ENCODE data around the gene CHN1.

The CHN1 gene

DNA sequence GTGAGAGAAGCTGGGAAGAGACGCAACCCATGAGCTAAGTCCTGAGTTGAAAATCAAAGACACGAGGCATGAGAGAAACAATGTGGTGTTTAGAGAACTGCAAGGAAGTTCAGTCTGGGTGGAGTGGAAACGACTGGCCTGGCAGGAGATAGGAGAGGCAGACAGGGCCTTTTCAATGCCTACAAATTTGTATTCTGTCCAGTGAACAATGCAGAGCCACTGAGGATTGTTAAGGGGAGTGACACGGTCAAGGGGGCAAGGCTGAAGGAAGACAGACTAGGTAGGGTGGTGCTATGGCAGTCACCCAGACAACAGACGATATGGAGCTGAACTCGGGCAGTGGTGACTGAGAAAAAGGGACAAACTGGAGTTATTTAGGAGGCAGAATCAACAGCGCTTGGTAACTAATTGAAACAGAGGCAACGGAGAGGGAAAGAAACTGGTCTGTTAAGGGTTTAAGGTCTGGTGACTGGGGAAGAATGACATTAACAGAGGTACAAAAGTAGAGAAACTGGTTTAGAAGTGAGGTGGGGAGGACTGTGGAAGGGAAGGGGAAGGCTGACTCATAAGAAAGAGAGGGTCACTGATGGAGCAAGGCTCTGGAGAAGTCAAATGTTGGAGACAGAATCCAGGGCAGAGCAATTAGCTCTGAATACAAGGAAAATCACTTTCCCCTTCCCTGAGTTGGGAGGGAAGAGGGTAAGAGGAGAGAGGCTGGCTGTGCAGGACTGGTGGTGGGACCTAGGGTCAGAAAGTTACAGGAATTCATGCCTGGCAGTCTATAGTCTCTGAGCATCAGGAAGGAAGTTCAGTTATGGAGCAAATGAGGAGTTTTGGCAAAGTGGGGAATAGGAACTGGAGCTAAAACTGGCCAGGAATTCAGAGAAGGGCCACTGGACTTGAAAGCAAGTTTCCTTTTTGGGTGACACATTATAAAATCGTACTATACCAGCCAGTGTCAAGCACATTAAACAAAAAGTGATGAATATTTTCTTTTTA is 177.5 kb downstream of the CHN1 start:
- DNase-seq (ENCODE audit: low read depth): peak; percentile 43

DNA sequence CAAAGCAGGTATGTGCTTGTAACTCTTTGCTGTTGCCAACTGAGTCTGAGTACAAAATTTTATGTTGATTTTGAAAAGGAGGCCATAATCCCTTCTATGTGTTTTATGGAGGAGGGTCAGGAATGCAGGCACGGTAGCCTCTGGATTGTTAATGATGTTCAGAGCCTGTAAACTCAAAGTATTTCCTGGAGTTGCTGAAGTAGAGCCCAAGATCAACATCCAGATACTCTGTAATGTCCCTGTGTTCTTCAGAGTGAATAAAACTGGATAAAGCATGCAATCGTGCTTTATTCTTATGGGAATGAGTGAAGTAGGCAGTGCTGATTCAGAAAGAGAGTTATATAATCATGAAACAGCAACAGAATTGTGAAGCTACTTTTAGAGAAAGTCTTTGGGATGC is 179.1 kb downstream of the CHN1 start:
- no peak for DNase-seq (ENCODE audit: low read depth)

DNA sequence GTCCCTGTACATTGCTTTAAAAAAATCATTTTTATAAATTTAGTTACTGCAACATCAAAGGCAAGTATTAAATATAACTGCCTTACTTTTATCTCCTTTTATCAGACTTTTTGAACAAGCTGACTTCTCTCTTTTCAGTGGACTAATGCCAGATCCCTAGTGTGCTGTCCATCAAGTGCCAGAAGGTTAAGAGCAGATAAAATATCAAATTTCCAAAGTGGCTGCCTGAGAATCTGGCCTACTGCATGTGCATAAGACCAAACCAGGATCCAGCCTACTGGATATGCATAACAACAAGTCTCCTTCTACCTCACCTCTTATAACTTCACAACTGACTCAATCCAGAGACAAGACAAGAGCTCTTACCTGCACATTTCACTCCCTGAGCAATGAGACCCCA is 181.1 kb downstream of the CHN1 start:
- no peak for DNase-seq (ENCODE audit: low read depth)

DNA sequence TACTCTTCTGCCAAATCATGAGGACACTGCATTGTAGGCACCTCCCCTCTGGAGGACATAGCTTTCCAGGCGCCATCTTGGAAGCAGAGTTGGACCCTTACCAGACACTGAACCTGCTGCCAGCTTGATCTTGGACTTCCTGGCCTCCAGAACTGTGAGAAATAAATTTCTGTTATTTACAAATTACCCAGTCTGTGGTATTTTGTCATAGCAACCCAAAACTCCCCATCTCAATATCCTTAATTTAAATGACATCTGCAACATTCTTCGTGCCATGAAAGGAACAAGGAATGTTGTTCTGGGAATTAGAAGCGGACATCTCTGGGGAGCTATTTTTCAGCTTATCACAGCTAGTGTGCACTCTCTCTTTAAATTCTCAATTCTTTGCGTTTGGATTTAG is 183.6 kb downstream of the CHN1 start:
- no peak for DNase-seq (ENCODE audit: low read depth)

DNA sequence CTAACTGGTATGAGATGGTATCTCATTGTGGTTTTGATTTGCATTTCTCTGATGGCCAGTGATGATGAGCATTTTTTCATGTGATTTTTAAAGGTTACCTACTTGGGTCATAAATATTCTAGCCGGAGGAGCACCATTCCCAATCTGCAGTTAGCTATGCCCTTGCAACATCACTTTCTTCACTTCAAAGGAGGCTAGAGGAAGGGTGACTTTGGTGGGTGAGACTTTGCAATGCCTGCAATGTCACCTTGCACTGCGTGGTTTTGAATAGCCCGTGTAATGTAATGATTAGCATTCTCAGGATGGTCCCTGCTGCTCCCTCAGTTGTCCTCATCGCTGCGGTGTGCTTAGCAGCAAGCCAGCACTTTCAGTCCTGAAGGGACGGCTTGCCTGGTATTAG is 184.8 kb downstream of the CHN1 start:
- DNase-seq (ENCODE audit: low read depth): no peak

DNA sequence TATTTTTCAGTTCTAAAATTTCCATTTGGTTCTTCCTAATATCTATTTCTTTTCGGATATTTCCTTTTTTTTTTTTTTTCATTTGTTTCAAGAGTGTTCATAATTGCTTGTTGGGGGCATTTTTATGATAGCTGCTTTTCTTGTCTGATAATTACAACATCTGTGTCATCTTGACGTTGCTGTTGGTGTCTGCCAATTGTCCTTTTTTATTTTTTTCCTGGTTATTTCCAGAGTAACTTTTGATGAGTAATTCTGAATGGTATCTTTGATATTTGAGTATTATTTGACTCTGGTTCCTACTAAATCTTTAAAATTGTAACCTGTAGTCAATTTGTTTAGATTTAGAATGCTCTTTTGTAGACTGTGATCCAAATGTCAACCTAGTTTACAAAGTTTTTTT is 189.7 kb downstream of the CHN1 start:
- no peak for DNase-seq (ENCODE audit: low read depth)

DNA sequence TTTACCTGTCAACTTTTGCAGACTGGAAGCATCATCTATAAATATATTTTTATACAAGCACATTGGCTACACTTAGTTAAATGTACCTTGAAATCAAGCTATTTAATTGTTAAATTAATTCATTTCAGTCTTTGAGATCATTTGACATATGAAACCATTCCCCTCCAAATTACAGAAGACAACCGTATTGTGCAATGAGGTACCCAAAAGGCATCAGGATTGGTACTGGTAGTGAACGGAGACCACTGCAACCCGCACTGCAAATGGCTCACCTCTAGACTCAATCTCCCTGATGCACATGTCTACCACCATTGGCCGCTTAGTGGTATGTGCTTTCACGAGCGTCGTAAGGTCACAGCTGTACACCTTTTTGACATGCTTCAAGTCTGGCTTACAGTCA is 193.1 kb downstream of the CHN1 start:
- no peak for DNase-seq (ENCODE audit: low read depth)

DNA sequence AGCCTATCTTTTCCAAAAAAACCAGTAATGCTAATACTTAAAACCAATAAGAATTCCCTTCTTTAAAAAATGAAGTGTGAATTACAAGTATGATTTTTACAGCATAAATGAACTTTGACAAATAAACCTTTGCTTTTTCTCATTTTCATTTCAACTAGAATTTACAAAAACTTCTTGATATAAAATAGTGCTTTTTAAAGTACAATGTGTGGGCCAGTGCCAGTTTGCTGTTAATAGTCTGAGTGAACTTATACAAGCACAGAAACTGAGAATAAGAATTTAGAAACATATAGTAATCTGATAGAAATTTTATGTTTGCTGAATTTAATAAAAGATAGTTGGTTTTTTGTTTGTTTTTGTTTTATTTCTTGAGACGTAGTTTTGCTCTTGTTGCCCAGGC is 197.2 kb downstream of the CHN1 start:
- no peak for DNase-seq (ENCODE audit: low read depth)

DNA sequence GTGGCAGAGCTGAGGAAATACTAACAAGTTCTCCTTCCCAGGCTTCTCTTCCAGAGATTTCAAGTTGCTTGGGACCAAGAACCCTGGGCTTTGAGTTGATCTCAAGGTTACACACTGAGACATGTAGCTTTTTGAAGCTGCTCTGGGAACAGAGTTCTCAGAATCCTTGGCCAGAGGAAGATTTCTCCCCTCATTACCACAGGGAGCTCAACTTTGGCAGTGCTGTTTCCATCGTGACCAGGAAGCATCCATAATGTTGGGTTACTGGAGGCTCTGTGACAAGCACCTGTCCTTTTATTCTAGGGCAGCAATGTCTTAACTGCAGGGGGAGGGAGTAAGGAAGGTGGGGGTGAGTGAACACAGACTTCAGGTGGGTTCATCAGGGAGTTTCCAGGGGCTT is 199.4 kb downstream of the CHN1 start:
- DNase-seq (ENCODE audit: low read depth): no peak

DNA sequence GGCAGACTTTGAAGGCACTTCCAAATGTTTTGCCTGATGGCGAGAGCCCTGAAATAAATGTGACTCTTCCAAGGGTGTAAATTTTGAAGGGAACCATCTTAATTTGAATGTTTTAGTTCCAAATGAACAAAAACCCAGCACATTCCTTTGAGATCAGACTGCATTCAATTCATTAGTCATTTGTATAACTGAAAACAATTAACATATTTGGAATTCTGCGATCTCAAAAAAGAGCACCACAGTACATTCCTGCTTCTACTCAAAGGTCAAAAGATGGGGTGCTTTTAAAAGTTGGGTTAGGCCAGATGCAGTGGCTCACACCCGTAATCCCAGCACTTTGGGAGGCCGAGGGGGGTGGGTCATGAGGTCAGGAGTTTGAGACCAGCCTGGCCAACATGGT is 202.7 kb downstream of the CHN1 start:
- DNase-seq (ENCODE audit: low read depth): no peak

DNA sequence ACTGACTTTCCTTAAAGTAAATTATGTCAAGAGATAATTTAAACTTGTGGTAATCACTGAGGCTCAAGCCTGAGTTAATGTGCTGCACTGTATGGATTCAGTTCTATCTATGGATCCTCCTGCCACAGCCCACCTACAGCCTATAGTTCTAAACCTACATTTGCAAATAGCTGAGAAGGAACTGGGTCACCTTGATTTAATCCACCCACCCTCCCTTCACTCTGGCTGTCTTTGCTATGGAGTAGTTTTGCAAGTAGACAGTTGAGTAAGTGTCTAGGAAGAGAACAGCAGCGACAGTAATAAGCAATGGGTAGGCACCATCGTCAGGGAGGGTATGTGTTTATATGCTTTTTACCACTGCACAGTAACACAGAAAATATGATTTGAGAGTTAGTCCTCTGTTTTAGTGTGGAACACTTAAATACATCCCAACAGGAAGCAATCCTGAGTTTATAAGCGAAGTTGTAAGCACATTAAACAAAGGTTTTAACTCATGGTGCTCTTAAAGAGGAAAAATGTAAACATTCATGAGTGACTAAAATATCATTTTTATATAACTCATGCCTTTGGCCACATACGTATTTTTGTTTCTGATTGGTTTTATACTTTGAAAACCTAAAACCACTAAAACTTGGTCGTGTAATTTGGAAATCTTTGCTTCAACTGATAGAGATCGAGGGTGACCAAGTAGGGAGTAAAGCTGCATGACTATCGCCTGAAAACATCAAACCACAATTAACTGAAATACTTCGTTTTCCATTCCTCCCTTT is 204.6 kb downstream of the CHN1 start:
- no peak for DNase-seq (ENCODE audit: low read depth)

DNA sequence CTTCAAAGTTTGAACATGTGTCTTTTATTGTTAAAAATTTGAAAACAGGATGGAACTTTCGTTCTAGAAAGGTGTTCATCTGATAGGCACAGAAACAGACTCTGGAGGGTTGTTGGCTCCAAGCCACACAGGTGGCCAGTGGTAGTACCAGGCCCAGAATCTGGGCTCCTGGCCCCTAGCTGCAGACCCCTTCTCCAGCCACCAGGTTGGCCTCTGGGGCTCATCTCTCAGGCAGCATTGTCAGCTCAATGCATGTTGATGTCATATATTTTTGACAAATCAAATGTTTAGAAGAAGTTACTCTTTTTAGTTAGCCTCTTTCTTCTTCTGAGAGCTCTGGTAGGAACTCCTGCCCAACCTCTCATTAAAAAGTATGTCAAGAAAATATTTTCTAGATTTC is 206.4 kb downstream of the CHN1 start:
- DNase-seq (ENCODE audit: low read depth): no peak

DNA sequence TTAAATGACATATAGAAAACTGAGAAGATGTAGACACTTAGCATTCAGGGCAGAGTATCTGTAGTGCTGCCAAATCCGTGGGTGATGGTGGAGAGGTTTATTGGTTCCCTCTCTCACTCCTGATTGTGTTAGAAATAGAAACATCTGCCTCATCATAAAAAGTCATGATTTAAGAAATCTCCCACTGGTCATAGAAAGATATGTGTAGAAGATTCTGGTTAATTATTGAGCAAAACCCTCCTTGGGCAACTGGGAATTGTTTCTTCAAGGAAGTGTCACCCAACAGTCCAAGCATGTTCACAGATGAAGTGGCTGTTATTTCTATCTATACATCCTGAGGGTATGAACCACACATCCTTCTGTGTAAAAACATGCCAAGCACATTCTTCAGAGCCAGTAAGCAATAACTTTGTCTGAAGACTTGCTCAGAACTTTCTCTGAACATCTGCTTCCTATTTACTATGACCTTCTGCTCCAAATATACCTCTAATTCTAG is 207.4 kb downstream of the CHN1 start:
- no peak for DNase-seq (ENCODE audit: low read depth)

DNA sequence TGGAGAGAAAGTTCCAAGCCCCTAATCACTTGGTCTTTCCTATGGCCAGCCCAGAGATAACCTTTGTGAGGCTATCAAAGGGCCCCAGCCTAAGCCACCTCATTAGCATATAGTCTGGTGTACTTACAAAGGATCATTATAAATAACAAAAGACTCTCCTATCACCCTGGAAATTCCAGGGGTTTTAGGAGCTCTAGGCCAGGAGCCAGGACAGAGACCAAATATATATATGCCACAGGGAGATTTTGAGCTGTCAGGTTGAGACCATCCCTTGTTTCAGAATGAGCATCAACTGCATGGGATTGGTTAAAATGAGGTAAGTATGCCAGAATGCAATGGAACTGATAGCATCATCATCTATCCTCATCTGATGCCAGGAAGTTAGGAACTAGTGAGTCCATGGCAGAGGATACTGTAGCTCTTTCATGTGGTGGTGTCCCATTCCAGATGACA is 208.8 kb downstream of the CHN1 start:
- DNase-seq (ENCODE audit: low read depth): no peak

DNA sequence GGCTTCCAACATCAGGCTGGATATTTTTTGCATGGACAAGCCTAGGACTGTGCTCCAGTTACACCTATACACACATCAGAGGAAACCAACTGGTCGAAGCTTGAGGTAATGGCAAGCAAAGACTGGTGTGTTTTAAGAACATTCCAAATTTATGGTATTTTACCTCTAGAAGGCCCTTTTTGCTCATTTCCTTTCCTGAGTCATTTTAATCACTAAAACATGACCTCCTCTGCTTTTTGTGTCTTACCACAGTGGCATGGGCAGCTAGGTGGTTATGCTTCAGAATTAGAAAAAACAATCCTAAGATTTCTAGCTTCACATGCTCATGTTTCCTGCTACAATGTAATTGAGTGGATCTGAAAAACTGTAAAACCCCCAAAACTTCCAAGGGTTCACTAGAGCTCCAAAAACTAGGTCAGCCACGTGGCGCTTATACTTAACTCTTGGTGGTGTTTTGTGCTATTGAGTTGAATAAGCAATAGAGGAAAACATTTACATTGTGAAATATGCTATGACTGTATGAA is 210.3 kb downstream of the CHN1 start:
- DNase-seq (ENCODE audit: low read depth): no peak

DNA sequence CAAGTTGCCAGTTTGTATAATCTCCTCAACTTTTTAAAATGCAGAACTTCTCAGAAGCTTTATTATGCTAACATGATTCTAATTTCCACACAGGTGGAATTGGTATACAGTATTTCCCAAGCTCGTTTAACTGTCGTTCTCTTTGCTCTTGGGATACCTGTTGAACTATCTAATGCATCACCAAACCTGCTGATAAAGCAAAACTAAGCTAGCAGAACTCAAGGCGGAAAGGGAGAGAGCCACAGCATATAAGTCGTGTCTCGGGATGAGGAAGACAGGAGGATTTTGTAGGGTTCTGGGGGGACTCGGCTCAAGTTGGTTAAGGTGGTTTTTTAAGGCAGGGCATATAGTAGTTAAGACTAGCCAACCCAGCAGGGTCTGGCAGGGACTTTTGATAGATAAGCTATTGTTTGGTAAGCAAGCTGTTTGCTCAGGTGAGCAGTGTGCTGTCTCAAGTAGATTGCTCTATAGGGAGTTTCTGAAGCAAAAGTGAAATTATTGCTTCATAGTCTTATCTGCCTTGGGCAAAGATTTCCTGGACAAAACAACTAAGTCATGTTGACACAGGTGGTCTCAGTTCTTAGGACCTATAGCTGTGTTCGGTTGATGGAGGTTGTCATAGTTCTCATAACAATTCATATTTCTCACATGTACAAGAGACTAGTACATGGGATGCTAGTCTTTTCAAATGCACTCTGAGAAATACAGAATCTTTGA is 212.7 kb downstream of the CHN1 start:
- no peak for DNase-seq (ENCODE audit: low read depth)

DNA sequence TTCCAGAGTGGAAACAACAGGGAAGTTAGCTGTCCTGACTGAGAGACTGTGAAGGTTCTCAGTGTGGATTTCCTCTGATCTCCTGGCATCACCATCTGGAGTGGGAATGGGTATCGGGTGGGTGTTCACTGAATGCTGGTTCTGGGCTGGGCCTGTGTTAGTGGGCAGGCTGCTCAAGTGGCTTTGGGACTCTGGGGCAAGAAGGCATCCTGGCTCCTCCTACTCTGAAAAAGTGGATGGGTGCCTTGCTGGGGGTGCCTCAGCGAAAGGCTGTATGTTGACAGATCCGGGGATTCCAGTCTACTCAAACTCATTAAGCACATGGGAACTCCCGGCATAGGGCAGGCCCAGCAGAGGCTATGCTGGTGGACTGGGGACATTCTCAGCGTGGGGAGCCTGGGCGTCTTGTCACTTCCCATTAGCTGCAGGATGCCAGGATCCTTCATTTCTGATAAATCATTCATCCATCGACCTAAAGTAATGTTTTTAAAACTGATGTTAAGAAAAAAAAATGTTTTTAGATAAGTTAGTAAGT is 213.4 kb downstream of the CHN1 start:
- no peak for DNase-seq (ENCODE audit: low read depth)

DNA sequence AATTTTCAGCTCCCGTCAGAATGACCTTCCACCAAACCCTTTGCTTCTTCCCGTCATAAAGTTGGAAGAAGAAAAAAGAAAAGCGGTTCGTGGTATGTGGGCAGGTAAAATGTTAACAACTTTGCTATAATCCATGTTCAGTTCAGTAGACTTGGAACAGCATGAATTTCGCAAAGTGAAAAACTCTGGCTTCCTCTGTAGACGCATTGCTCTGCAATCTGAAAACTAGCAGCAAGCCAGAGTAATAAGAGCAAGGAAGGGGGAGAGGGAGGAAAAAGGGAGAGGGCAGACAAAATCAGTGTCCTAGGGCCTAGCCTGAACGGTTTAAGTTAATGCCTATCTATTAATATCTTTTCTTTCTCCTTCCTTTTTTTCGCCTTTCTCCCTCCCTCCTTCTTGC is 214.2 kb downstream of the CHN1 start:
- DNase-seq (ENCODE audit: low read depth): no peak

DNA sequence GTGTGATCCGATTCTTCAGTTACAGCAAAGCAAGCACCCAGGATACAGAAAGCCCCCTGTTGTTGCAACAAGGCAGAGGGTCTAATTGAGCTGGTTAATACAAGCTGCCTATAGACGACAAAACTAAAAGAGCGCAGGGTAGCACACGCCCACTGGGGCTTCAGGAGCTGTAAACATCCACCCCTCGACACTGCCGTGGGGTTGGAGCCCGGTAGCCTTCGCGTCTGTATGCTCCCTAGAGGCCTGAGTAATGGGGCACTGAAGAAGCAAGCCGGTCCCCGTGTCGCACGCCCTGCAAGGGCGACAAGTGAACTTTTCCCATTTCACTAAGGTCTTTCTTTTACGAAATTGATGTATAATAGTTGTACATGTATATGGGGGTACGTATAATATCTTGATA is 216.2 kb downstream of the CHN1 start:
- DNase-seq (ENCODE audit: low read depth): no peak

DNA sequence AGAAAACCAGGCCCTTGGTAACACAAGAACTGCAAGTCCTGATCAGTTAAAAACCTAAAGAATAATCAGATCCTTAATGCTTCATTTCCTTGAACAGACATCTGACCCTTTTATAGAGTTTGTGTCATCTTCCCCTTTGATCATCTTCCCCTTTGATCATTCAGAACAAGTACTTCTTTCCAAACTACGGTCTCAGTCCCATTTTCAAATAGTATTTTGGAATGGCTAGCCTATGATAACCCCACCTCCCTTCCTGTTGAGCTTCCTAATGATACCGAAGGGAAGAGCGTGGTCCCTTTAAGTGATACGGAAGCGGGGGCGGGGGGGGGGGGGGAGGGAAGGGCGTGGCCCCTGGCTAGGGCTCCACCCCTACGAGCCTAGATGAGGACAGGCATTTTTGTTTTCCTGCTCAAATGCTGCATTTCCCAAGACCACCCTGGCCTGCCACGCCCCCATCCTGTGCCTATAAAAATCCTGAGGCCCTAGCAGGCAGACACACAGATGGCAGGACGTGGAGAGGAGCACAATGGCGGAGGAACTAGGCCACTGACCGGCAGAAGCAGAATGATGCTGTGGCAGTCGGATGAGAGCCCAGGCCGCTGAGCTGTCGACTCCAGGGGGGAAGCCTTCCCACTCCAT is 216.8 kb downstream of the CHN1 start:
- no peak for DNase-seq (ENCODE audit: low read depth)

DNA sequence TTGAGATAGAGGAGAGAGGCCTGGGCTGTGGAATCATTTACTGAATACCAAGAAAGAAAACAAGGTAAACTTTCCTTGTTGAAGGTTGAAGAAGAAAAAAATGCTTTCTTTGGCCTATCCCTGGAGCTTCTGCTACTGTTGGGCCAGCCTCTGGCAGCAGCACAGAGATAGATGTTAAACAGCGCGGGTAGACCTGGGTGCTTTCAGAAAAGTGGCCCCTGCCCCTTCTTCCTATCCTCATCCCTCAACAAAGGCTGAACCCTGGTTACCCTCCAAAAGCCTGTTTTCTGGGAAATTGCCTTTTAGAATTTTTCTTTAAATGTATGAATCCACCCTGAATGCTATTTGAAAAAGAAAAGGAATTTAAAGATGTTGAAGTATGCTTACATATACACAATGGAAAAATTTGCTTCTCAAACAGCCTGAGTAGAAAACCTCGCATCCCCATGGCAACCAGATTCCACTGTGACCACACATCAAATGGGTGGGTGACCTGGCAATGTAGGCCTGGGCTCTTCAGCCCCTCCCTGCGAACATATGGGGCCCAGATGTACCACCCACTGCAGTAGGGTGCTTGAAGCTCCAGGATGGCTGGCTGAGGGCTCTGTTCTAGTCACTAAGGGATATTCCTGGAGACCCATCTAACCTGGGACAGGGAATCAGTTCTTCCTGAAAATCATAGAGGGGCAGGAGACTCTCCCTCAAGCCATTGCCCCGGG is 217.5 kb downstream of the CHN1 start:
- peak; percentile 90 for DNase-seq (ENCODE audit: low read depth)
